H9 (cell line): ENCODE measurements around the gene IGF1R. TPM values are rescaled to one million over a fixed set of nuclear protein-coding genes. Genes with fewer than 3 reads are reported as not detected.

ENCODE experiments used
- DNase-seq: peaks from one replicate; pipeline ENCODE4 v3.0.0-alpha.2; 2017
- H2AFZ ChIP-seq: one replicate; pipeline ENCODE4 v1.6.1; 2013; ENCODE audit warnings: mild to moderate bottlenecking, low read length, control low read depth, moderate library complexity
- H2AK5ac ChIP-seq: 2 replicates; pipeline ENCODE4 v1.6.1; 2013; ENCODE audit warnings: low read length, control low read depth, mixed read lengths; ENCODE audit not compliant: insufficient read length
- H2BK120ac ChIP-seq: one replicate; pipeline ENCODE4 v1.6.1; 2013; ENCODE audit warnings: low read depth, mild to moderate bottlenecking, low read length, control low read depth, inconsistent platforms; ENCODE audit not compliant: poor library complexity, severe bottlenecking
- H2BK12ac ChIP-seq: 2 replicates; pipeline ENCODE4 v1.6.1; 2013; ENCODE audit warnings: low read length, control low read depth, mixed read lengths, low read depth; ENCODE audit not compliant: insufficient read length
- H2BK15ac ChIP-seq: 2 replicates; pipeline ENCODE4 v1.6.1; 2013; ENCODE audit warnings: low read depth, low read length, control low read depth
- H2BK20ac ChIP-seq: one replicate; pipeline ENCODE4 v1.6.1; 2013; ENCODE audit warnings: low read depth, mild to moderate bottlenecking, low read length, control low read depth, inconsistent platforms; ENCODE audit not compliant: poor library complexity, severe bottlenecking
- H2BK5ac ChIP-seq: 2 replicates; pipeline ENCODE4 v1.6.1; 2013; ENCODE audit warnings: low read length, control low read depth, mixed read lengths; ENCODE audit not compliant: insufficient read length
- H3K14ac ChIP-seq: 2 replicates; pipeline ENCODE4 v1.6.1; 2013; ENCODE audit warnings: low read length, control low read depth; ENCODE audit not compliant: insufficient read depth
- H3K18ac ChIP-seq: 2 replicates; pipeline ENCODE4 v1.6.1; 2013; ENCODE audit warnings: low read depth, mild to moderate bottlenecking, mixed read lengths, low read length, control low read depth; ENCODE audit not compliant: insufficient read length
- H3K23ac ChIP-seq: 2 replicates; pipeline ENCODE4 v1.6.1; 2013; ENCODE audit warnings: low read length, control low read depth, mixed read lengths, low read depth; ENCODE audit not compliant: insufficient read length
- H3K23me2 ChIP-seq: 2 replicates; pipeline ENCODE4 v1.6.1; 2013; ENCODE audit warnings: low read depth, mild to moderate bottlenecking, mixed read lengths, low read length, control low read depth; ENCODE audit not compliant: insufficient read length, poor library complexity, severe bottlenecking
- H3K27ac ChIP-seq: 2 replicates; pipeline ENCODE4 v1.5.1; 2013; ENCODE audit warnings: low read length, control low read depth, mixed read lengths, low read depth; ENCODE audit not compliant: insufficient read length
- H3K27me3 ChIP-seq: 2 replicates; pipeline ENCODE4 v1.6.1; 2013; ENCODE audit warnings: low read length, control low read depth, inconsistent platforms; ENCODE audit not compliant: insufficient read depth
- H3K4ac ChIP-seq: 2 replicates; pipeline ENCODE4 v1.6.1; 2013; ENCODE audit warnings: low read depth, mild to moderate bottlenecking, control low read depth, inconsistent platforms, low read length, moderate library complexity
- H3K4me1 ChIP-seq: 2 replicates; pipeline ENCODE4 v1.6.1; 2013; ENCODE audit warnings: low read length, control low read depth, inconsistent platforms; ENCODE audit not compliant: insufficient read depth
- H3K4me2 ChIP-seq: 2 replicates; pipeline ENCODE4 v1.6.1; 2013; ENCODE audit warnings: low read length, control low read depth, mixed read lengths; ENCODE audit not compliant: insufficient read length, insufficient read depth
- H3K56ac ChIP-seq: 2 replicates; pipeline ENCODE4 v1.6.1; 2013; ENCODE audit warnings: low read depth, mild to moderate bottlenecking, mixed read lengths, low read length, control low read depth; ENCODE audit not compliant: insufficient read length
- H3K79me1 ChIP-seq: 2 replicates; pipeline ENCODE4 v1.6.1; 2013; ENCODE audit warnings: low read depth, mild to moderate bottlenecking, moderate library complexity, low read length, control low read depth, inconsistent platforms; ENCODE audit not compliant: insufficient read depth, poor library complexity, severe bottlenecking
- H3K79me2 ChIP-seq: 2 replicates; pipeline ENCODE4 v1.6.1; 2013; ENCODE audit warnings: low read length, control low read depth, inconsistent platforms; ENCODE audit not compliant: insufficient read depth
- H3K9ac ChIP-seq: 2 replicates; pipeline ENCODE4 v1.6.1; 2013; ENCODE audit warnings: low read length, control low read depth, mixed read lengths; ENCODE audit not compliant: insufficient read length; ENCODE audit errors: extremely low read depth
- H3K9me3 ChIP-seq: one replicate; pipeline ENCODE4 v1.6.1; 2013; ENCODE audit warnings: low read depth, low read length, inconsistent platforms; ENCODE audit not compliant: control insufficient read depth
- H3T11ph ChIP-seq: one replicate; pipeline ENCODE4 v1.6.1; 2013; ENCODE audit warnings: mild to moderate bottlenecking, low read length, control low read depth, inconsistent platforms
- H4K20me1 ChIP-seq: one replicate; pipeline ENCODE4 v1.6.1; 2013; ENCODE audit not compliant: control insufficient read depth, insufficient read length, insufficient read depth
- H4K5ac ChIP-seq: 2 replicates; pipeline ENCODE4 v1.6.1; 2013; ENCODE audit warnings: low read depth, mild to moderate bottlenecking, mixed read lengths, low read length, control low read depth; ENCODE audit not compliant: insufficient read length
- H4K8ac ChIP-seq: replicated peaks from 2 replicates; pipeline ENCODE4 v1.6.1; 2013; ENCODE audit warnings: low read length, control low read depth, mixed read lengths, low read depth; ENCODE audit not compliant: insufficient read length
- H4K91ac ChIP-seq: 2 replicates; pipeline ENCODE4 v1.6.1; 2013; ENCODE audit warnings: low read depth, mild to moderate bottlenecking, moderate library complexity, mixed read lengths, low read length, control low read depth; ENCODE audit not compliant: insufficient read length
- H3K27ac Mint-ChIP-seq, 3 experiments: 2 replicates in 2 of 3; 3 replicates in 1 of 3; pipeline ENCODE4 v1.8.0; 2020 to 2021; ENCODE audit warnings: mixed read lengths in 3 of 3, mild to moderate bottlenecking in 1 of 3, moderate library complexity in 1 of 3
- H3K27me3 Mint-ChIP-seq: 2 replicates; pipeline ENCODE4 v1.8.0; 2021; ENCODE audit warnings: low read depth, mild to moderate bottlenecking, moderate library complexity, mixed read lengths
- H3K36me3 Mint-ChIP-seq, 3 experiments: 2 replicates in 2 of 3; 3 replicates in 1 of 3; pipeline ENCODE4 v1.8.0; 2020 to 2021; ENCODE audit warnings: low read depth in 3 of 3, mixed read lengths in 3 of 3; ENCODE audit not compliant: insufficient read depth in 1 of 3
- H3K4me1 Mint-ChIP-seq, 2 experiments: 2 replicates each; pipeline ENCODE4 v1.8.0; 2020; ENCODE audit warnings: mixed read lengths in 2 of 2
- H3K4me3 Mint-ChIP-seq, 2 experiments: 2 replicates in 1 of 2; 3 replicates in 1 of 2; pipeline ENCODE4 v1.8.0; 2020 to 2021; ENCODE audit warnings: mild to moderate bottlenecking in 2 of 2, mixed read lengths in 2 of 2, moderate library complexity in 1 of 2
- H3K9me3 Mint-ChIP-seq, 2 experiments: 2 replicates in 1 of 2; 3 replicates in 1 of 2; pipeline ENCODE4 v1.8.0; 2020; ENCODE audit warnings: mild to moderate bottlenecking in 2 of 2, mixed read lengths in 2 of 2, moderate library complexity in 1 of 2
- WGBS: extraction: QIAGEN DNeasy Blood & Tissue Kit; methylation state at CpG from one replicate; pipeline ENCODE4 v1.1.7; 2013; ENCODE audit warnings: missing lambda C conversion rate, low lambda C conversion rate, mixed read lengths; ENCODE audit not compliant: insufficient read length; ENCODE audit errors: extremely low coverage; 5-methylcytosine and 5-hydroxymethylcytosine counted together
- total RNA-seq: library from RNA; stranded (reverse); gene quantifications from 2 replicates; pipeline ENCODE4 v1.2.1, GENCODE V29; 2021
- TF ChIP-seq, protein P1 (sequence below): fragments of 200-600 bp; sonication (generic); conservative IDR thresholded peaks from 3 replicates; pipeline ENCODE4 v1.8.0; 2021; ENCODE audit warnings: antibody characterized with exemption, mild to moderate bottlenecking

Gene IGF1R
- total RNA-seq, 1 experiment from 2014 or later, result 70.0 TPM

DNA sequence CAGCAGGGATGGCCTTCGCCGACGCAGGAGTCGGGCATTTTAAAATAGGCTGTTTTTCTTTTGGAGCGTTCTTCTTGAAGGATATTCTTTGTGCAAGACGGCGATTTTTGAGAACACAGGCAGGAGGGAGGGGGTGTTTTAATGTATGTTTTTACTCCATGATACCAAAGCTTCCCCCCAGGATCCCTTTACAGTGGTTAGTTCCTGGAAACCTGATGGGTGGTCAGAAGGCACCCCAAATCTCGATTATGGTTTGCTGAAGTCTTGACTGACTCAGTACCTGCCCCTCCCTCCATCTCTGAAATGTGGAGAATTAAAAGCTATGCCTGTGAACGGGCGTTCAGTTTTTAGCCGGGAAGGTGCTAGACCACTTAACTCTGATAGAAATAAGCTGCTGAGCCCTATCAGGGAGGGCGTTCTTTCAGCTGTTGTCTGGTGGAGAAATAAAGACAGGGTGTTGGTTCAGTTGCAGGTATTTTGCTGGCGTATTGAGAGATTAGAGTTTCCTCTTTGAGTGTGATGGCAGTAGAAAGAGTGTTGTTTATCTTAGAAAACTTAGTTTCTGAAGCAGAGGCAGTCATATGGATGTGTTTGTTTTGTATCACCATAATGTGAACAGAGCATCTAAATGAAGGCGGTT is 3.4 kb downstream of the IGF1R start:
- Mint-ChIP-seq H3K4me3 (peak overlapping the region; percentile 87 to 98), H3K27ac (peak overlapping the region in 1 of 3 experiments; percentile 63; a peak in 3 of 7 replicates), H3K27me3 (peaks cover 2% of the 10 kb centered on the region; the same call in 1 of the 2 replicates), H3K36me3 (peaks cover 0 to 1% (median 0%) of the 10 kb centered on the region in 3 experiments; a peak in 1 of 7 replicates), H3K9me3 (no peaks in the 10 kb centered on the region; a peak in 1 of 5 replicates), H3K4me1 (peaks cover 51 to 52% of the 10 kb centered on the region in 2 experiments)
- TF ChIP-seq, protein P1, sequence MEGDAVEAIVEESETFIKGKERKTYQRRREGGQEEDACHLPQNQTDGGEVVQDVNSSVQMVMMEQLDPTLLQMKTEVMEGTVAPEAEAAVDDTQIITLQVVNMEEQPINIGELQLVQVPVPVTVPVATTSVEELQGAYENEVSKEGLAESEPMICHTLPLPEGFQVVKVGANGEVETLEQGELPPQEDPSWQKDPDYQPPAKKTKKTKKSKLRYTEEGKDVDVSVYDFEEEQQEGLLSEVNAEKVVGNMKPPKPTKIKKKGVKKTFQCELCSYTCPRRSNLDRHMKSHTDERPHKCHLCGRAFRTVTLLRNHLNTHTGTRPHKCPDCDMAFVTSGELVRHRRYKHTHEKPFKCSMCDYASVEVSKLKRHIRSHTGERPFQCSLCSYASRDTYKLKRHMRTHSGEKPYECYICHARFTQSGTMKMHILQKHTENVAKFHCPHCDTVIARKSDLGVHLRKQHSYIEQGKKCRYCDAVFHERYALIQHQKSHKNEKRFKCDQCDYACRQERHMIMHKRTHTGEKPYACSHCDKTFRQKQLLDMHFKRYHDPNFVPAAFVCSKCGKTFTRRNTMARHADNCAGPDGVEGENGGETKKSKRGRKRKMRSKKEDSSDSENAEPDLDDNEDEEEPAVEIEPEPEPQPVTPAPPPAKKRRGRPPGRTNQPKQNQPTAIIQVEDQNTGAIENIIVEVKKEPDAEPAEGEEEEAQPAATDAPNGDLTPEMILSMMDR, result no peak
- no peak overlapping the region for H3K4ac ChIP-seq
- no peak overlapping the region for H2BK15ac ChIP-seq
- H2BK12ac ChIP-seq, result no peak overlapping the region
- peak overlapping the region; percentile 94 for H3K4me2 ChIP-seq
- peaks cover 3% of the 10 kb centered on the region for H3K79me1 ChIP-seq
- no CpG with 5 or more reads among the region's 14 CpGs for WGBS
- H4K5ac ChIP-seq, result no peak overlapping the region
- no peak overlapping the region for H3T11ph ChIP-seq
- H2BK20ac ChIP-seq, result no peak overlapping the region
- H4K91ac ChIP-seq, result no peak overlapping the region
- H2BK120ac ChIP-seq, result no peak overlapping the region
- no peak overlapping the region for H3K23ac ChIP-seq
- peaks cover 7% of the 10 kb centered on the region for H3K4me1 ChIP-seq
- H3K18ac ChIP-seq, result no peak overlapping the region
- H3K27ac ChIP-seq, result no peak overlapping the region
- H4K8ac ChIP-seq, result no peak overlapping the region
- H3K79me2 ChIP-seq, result peaks cover 59% of the 10 kb centered on the region; the same call in 1 of the 2 replicates
- H3K23me2 ChIP-seq, result peaks cover 22% of the 10 kb centered on the region
- H4K20me1 ChIP-seq, result no peaks in the 10 kb centered on the region
- no peak overlapping the region for H2AFZ ChIP-seq
- H3K9me3 ChIP-seq, result no peaks in the 10 kb centered on the region
- no peak overlapping the region for H2BK5ac ChIP-seq
- H3K56ac ChIP-seq, result no peak overlapping the region
- no peak overlapping the region for H2AK5ac ChIP-seq
- H3K14ac ChIP-seq, result no peak overlapping the region
- H3K9ac ChIP-seq, result peak overlapping the region; percentile 23
- H3K27me3 ChIP-seq, result no peaks in the 10 kb centered on the region
- no peak for DNase-seq
